NCI-H524 treated with DMSO at 0.1 percent for 48 hours (cell line): ENCODE data around the gene CLHC1.
A peak's percentile ranks its signal among the peaks of the same experiment; 100 is the strongest.

ENCODE experiments used
- DNase-seq: peaks from one replicate; lab custom pipeline; 2025; lab: John Stamatoyannopoulos, UW

Gene CLHC1

DNA sequence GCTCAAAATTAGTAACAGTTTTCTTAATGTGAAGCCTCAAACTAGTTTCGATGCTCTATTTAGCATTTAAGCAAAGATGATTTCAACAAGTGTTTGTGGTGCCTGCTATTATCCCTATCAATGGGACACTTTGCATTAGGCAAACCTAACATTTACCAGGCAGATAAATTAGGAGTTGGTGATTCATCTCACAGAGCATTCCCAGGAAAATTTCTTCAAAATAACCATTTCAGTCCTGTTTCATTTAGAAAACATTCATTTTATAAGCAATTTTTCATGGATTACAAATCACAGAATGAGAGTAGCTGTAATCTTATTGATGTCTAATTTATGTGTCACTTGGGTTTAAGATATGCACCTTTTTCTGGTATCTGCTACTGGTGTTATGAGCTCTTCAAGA lies 62.7 kb downstream of the CLHC1 start:
- DNase-seq = no peak

GRCh38 chr2:55168221-55169154 lies 63.6 kb downstream of the CLHC1 start:
- peak; percentile 35 for DNase-seq

GRCh38 chr2:55165626-55166025 lies 66.5 kb downstream of the CLHC1 start:
- no peak for DNase-seq

DNA sequence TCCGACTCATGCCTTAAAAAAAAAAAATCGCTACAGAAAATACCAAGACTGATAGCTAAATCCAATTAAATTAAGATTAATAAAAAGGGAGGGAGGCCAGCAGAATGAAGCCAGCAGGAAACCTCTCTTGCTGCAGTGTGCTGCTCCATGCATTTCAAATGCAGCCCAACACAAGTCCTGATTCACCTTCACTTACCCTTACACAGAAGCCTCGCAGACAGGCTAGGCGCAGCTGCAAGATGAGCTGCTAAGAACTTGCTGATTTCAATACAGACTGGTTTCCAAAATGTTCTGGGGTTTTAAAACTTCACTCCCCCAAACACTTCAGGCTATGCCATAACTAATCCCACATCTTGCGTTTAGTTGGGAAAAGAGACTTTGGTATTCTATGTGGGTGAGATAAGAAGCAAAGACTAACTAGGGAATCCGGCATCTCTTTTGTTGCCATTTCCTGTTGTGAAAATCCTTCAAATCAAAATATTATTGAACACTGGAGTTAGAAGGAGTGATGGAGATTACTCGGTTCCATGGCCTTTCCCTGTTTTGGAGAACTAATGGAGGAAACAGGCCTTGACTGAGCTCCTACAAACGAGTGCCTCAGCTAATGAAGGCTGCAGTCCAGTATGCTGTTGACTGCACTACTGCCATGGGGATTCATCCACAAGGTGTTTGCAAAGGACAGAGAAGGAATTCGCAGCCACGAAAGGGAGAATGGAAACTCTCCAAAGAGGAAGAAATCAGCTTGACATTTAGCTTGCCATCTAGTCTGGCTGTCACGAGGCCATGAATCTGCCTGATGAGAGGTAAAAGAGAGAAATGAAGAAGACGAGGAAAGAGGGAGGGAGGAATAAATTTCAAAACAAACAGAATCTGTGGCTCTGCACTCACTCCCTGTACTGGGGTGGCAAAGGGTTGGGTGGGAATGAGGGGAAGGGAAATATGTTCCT lies 67.3 kb downstream of the CLHC1 start:
- DNase-seq = no peak

DNA sequence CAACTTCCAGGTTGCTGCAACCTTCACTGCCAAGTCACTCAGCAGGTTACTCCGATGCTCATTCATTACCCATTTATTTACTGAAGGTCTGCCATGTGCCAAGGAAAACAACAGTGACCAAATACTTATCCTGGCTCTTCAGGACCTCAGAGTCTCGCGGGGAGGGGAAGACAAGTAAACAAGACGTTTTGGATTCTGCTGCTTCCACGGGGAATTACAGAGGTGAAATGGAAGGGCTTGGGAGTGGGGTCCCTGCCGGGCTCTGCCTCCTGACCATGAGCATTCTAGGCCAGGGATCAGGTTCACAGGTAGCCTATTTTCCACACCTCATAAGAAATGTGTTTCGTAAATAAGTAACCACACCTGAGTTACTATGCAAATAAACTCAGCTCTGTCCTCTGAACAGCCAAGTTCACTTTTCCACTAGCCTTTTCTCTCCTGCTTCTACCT lies 68.1 kb downstream of the CLHC1 start:
- DNase-seq = no peak

DNA sequence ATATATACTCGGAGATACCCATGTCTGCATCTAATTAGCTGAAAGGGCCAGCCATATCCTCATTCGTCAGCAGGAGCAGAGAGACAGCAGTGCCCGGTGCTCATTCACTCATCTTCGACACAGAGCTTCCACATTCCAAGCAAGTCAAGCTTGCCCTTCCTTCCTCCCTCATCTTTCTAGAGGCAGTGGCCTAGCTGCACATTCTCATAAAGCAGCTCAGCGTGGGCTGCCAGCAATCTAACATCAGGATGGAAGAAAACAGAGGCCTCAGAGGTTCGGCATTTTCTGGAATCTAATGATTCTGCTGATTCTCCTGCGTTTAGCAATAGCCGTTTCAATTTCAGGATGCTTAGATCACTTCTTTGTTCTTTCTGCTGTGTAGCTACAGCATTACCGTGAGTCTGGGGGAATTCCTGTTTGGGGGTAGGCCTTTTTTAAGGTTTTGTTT lies 68.8 kb downstream of the CLHC1 start:
- no peak for DNase-seq

- DNase-seq = no peak
These were observed 69.6 kb downstream of the CLHC1 start for GRCh38 chr2:55162284-55163006.

DNA sequence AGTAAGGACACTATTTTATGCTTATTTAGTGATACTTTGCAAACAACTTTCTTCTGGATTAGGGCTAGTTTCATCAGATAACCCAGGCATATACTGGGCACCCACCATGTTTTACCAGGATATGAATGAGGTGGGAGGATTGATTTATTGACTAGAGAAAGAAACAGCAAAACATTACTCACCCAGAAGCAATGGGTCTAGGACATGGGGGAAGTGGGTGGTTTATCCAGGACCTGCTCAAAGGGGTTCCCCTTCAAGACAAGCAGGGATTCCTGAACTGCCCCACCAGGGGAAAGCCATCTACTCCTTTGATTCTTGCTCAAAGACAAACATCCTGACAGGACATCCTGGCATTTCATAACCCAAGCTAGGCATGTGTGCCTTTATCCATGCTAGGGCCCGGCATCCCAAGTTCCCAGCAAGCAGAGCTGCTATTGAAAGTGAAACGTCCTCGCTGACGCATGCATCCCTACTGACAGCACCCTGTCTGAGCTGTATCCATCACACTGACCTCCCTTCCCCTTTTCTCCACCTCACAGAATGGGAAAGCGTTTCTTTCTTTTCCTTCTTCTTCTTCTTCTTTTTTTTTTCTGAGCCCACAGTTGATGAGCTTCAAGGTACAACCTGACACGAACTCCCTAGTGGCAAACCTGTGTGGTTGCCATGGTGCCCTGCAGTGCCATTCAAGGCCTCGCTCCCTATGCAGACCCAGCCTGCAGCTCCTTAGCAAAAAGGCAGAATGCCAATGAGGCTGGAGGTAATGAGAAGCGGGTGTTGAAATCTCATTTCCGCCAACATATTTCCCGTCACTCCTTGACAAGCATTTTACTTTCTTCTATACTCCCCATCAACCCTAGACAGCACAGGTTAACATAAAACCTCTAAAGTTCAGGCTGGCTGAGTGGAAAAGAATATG lies 70.5 kb downstream of the CLHC1 start:
- DNase-seq = no peak

DNA sequence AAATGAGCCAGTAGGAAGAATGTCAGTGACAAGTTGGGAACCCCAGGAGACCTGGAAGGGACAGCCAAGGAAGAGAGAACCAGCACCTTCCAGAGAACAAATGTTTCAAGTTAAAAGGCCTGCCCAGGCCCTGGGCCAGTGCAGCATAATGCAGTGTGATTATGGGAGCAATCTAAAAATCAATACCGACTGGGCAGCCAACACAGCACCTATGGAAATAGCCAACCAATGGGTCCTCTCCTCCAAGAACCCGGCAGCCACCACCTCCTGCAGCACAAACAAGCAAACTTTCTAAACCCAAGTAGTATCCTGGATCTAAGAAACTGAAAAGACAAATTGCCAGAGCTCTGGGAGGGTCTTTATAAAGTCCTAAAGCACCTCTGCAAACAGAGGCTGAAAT lies 71.7 kb downstream of the CLHC1 start:
- DNase-seq = no peak

GRCh38 chr2:55159752-55160151 lies 72.3 kb downstream of the CLHC1 start:
- DNase-seq = no peak

- peak; percentile 28 for DNase-seq
These were observed 72.9 kb downstream of the CLHC1 start for GRCh38 chr2:55159037-55159651.

- DNase-seq = no peak
These were observed 73.8 kb downstream of the CLHC1 start for GRCh38 chr2:55158111-55158814.

DNA sequence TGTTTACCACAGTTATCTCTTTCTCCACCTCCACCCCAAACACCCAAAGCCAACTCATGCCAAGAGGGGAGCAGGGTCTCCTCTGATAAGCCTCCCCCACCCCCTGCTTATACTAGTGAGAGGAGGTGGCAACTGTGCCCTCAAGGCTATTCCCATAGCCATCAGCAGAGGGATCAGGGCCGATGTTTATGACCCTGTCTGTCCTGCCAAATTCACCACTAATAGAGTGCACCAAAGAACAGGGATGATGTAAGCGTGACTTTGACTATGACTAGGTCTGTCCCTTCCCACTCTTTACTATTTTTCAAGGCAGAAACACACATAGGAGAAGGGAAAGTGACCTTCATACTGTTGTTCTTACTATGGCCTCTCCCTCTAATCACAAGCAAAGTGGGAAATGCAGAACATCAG lies 74.6 kb downstream of the CLHC1 start:
- DNase-seq = no peak

GRCh38 chr2:55156984-55157383 lies 75.1 kb downstream of the CLHC1 start:
- DNase-seq = no peak

- no peak for DNase-seq
These were observed 75.8 kb downstream of the CLHC1 start for GRCh38 chr2:55156326-55156725.

DNA sequence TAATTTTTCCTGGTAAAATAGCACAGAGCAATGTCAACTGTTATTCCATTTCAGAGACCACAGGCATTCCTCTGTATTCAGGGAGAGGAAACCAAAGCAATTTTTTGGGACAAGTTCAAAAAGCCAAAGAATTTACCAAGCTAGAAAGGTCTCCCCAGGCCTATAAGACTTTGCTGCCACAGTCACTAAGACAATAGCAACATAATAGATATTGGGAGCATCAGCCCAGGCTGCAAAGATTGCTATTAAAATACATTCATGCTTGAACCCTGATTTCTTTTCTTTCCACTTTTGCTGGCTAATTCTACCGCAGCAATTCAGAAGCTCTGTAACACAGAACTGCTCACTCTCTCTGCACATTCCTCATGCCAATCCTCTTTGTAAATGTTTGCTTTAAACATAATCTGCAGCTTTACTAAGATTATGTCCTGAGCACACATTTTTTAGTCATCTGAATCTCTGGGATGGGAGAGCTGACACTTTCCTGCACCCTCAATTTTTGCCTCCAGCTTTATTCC lies 76.3 kb downstream of the CLHC1 start:
- no peak for DNase-seq

GRCh38 chr2:55155206-55155605 lies 76.9 kb downstream of the CLHC1 start:
- DNase-seq = no peak

DNA sequence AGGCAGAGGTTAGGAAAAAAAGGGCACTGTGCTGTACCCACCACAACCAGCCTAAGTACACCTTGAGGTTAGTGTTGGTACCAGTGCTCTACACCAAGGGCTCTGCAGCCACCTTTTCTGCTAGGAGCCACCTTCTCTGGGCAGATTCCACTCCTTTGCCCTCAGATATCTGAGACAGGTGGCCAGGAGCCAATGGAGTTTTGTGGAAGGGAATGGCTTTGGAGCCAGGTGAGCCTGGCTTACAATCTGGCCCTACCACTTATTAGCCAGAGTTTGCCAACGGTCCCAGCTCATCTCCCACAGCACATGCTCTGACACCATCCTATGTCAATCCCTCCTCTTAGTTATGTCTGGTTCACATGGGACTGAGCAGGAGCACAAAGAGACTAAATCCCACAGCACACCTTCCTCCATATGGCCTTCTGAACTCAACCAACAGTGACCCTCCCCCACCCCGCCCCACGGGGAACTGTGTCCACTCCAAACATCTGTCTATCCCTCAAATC lies 77.5 kb downstream of the CLHC1 start:
- DNase-seq = peak; percentile 14

DNA sequence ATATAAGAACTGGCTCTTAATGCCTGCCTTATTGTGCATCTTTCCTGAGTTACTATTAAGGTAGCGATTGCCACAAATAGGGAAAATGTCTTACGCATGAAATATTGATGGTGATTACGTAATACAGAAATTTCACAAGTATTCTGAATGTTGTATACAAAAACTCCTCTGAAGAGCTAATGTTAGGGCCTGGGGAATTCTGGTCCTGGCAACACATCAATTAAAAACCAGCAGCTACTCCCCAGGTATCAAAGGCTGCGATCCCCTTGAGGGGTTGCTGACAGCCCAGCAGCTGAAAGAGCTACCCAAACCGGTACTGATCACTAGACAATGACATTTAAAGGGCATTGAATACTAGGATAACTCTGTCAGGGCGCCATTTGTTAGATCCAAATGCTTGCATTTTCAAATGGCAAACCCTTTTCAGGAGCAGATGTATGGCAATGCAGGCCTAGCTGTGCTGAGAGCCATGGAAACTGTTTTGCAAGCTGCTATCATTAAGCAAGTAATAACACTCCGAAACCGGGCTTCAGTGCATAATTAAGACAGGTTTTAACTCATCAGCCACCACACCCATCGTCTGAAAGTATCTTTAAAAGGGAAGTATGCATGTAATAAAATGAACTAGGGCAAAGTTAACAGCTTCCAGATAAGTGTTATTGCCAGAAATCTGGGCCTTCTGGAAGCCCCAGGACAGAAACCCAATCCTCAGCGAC lies 78.4 kb downstream of the CLHC1 start:
- peak; percentile 10 for DNase-seq
